ENCODE results near the gene PARG.
"Not testable (repeated sequence)": the region's sequence is repeated elsewhere in the genome, so short reads cannot be mapped to it uniquely, and the experiment has no call there.

The PARG gene

DNA sequence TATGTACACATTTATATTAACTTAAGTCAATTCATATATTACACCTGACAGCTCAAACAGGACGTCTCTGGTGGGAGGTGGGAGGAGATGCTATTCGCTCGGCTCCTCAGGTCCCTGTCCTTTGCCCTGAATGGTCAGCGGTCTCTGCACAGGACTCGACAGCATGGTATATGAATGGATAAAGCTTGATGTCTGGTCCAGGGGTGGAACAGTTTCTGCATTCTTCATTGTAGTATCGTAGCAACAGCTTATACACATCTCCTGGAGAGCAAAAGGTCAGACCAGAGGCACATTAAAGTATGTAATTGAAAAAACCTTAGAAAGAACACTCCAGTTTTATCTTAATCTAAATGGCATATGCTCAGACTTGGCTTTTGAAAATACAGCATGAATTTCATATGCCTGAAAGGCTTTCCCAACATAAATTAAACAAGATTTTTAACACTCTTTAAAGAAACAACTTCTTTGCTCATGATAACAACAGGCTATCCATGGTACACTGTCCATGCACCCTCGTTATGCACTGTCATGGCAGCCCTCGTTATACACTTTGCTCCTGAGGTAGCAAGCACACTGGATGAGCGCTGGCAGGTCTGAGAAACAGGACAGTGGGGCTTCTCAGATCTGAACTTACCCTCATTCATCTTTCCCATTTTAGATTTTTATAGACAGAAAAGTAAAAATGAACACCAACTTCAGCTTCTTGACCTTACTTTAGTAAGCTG lies 122.4 kb downstream of the PARG start:
- no peak for DNase-seq

DNA sequence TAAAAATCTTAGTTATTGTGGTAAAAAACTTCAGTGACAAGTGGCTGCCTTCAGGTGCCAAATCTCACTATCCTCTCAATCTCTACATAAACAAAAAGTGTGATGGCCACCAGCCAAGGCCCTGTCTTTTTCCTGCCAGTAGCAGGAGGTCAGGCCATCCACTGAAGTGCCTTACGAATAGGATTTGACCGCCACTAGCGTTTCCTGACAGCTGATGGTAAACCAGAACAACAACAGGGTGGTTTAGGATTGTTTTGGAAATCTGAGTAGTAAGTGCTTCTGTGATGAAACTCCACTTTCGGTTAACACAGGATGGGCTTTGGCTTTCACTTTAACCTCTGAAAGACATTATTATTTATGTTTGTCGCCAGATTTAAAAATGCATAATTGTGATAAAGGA lies 124.0 kb downstream of the PARG start:
- DNase-seq: no peak

GRCh38 chr10:49803988-49804387 lies 137.8 kb downstream of the PARG start:
- DNase-seq: no peak

- DNase-seq: no peak
These were observed 143.6 kb downstream of the PARG start for GRCh38 chr10:49798275-49798674.

- no peak for DNase-seq
These were observed 150.7 kb downstream of the PARG start for GRCh38 chr10:49791100-49791499.

DNA sequence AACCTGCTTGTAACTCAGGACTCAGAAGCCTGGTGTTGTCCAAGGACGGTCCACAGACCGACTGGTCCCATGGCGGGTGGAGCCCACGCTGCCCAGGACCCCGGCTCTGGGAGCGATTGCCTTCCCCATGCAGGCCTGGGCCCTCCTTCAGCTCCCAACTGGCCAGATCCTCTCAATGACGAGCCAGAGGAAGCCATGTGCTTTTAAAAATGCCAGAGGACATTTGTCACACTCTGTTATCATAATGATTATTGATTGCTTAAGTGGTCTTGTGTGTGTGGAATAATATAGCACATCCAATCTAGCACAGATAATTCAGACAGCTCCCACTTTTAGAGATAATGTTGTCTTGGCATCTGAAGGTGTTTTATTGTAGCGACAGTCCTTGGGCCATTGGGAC lies 157.1 kb downstream of the PARG start:
- no peak for DNase-seq

DNA sequence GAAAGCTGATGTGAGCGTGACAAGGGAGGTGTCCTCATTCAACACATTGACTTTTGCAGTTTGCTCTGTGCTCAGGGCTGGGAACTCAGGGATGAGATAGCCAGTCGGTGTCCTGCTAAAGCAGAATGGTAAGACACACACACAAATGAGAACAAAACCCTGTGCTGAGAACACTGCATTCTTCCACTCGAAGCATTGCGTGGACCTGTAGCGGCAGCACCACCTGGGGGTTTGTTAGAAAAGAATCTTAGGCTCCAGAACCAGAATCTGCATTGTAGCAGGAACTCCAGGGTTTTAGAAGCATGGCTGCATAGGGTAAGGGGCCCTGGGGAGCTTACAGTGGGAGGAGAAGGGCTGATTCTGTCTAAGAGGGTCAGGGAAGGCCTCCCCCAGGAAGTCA lies 158.2 kb downstream of the PARG start:
- no peak for DNase-seq

DNA sequence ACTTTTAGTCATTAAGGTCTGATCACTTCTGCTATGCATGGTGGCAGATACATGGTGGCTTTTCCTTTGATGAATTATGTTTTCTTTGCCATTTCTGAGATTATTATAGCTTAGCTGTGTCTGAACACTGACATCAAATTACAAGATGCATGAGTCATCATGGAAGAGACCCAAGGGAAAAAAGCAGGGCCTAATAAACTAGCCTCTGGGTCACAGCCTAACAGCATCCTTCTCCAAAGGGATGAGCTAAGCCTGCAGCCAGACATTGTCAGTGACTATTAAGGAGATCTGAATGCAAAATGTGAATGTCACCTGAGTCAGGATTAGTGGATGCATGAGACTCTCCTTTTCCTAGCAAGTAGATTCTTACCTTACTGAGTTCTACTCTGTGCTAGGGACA lies 160.6 kb downstream of the PARG start:
- no peak for DNase-seq

DNA sequence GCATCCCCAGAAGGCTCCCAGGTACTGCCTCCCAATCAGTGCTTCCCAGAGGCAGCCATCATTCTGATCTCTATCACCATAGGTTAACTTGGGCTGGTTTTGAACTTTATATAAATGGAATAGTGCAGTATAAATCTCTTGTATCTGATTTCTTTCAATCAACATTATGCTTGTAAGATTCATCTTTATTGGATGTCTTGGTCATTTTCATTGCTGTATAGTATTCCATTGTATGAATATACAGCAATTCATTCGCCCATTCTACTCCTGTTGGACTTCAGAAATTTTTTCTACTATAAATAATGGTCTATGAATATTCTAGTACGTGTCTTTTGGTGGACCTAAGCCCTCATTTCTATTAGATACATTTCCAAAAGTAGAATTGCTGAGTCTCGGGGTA lies 163.6 kb downstream of the PARG start:
- DNase-seq: no peak

DNA sequence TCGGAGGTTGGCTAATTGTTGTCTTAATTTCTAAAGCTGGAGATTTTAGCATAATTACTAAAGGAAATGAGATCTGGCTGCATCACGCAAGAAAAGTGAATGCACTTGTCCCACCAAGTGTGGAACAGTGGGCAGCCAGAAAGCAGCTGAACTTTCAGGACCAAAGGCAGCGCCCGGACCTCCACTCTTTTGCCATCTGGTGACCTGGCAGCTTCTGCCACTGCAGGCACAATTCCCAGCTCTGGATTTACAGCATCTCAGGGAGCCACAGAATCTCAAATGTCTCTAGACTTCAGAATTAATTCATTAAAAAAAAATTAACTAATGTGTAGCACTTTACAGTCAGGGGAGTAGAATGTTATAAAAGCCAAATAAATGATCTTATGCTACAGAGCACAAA lies 165.0 kb downstream of the PARG start:
- no peak for DNase-seq

DNA sequence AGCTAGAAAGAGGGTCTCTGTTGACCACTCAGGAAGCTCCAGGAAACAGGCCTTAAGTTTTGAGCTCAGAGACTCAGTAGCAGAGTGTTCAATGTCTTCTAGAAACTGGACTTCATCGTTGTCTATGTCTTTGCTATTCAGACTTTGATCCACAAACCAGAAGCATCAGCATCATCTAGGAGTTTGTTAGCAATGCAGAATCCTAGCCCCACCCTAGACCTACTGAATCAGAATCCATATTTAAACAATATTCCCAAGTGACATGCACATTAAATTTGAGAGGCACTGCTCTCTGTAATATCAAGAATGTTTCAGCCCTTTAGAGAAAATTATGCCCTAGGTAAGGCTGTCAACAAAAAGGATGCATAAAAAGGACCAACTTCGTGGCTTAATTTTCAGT lies 166.8 kb downstream of the PARG start:
- no peak for DNase-seq

DNA sequence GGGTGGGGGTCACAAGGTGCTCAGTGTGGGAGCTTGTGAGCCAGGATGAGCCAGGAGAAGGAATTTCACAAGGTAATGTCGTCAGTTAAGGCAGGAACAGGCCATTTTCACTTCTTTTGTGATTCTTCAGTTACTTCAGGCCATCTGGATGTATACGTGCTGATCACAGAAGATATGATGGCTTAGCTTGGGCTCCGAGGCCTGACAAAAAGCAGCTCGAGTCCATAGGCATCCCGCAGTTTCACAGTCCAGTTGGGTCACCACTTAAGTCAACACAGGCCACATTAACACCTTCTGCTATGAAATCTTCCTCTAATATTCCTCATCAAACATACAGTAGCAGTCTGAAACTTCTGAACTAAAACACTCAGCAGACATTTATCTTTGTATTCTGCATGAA lies 168.9 kb downstream of the PARG start:
- DNase-seq: not testable (repeated sequence)

- not testable (repeated sequence) for DNase-seq
These were observed 170.8 kb downstream of the PARG start for GRCh38 chr10:49771046-49771445.

DNA sequence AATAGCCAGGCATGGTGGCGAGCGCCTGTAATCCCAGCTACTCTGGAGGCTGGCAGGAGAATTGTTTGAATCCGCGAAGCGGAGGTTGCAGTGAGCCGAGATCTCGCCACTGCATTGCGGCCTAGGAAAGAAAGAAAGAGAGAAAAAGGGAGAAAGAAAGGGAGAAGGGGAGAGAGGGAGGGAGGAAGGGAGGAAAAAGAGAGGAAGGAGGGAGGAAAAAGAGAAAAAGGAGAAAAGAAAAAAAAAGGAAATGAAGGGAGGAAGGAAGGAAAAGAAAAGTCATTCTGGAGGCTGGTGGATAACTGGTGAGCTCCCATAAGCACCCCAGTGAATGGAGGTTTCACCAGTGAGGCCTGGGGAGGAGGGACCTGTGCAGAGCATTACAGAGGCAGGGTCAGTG lies 172.1 kb downstream of the PARG start:
- no peak for DNase-seq

DNA sequence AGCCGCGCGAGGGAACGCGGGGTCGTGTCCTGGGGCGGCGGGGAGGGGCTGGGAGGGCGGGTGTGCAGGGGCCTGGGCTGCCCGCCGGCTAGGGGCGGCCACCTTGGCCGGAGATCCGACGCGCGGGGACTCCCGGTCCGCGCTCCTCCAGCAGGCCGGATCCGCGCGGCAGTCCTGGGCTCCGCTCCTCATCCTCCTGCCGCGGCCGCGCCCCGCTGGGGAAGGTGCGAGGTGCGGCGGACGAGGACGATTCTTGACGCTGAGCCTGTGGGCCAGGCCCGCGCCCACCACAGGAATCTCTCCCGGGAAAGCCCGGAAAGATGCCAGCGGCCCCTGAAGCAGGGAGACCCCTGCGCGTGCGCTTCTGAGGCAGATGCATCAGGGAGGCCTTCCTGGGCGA lies 173.1 kb downstream of the PARG start:
- DNase-seq: no peak

DNA sequence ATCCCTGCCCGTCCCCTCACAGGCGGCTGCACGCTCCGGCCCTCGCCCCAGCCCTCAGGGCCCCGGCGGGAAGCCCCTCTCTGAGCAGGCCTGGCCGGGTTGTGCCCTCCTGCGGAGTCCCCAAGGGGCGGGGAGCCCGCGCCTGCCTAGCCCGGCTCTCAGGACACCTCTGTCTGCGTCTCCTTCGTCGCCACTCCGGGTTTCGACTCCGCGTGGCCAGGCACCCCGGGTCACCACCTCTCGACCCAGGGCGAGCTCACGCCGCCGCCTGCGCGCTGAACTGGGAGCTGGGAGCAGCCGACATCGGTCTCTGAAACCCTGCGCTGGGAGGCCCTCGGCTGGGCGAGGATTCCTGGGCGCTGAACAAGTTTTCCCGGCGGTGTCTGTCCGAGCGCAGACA lies 173.5 kb downstream of the PARG start:
- no peak for DNase-seq

All from activated CD4-positive, alpha-beta T cell treated with anti-CD3 and anti-CD28 coated beads, Interleukin-2, amount 50 U/mL, for 48 hours (primary cell).